ENCODE data around the gene ATAD3A. TPM values are rescaled to one million over a fixed set of nuclear protein-coding genes. Genes with fewer than 3 reads are reported as not detected.

The ATAD3A gene
- total RNA-seq, 2 experiments from 2014 or later, result 45.7 to 46.7 TPM

DNA sequence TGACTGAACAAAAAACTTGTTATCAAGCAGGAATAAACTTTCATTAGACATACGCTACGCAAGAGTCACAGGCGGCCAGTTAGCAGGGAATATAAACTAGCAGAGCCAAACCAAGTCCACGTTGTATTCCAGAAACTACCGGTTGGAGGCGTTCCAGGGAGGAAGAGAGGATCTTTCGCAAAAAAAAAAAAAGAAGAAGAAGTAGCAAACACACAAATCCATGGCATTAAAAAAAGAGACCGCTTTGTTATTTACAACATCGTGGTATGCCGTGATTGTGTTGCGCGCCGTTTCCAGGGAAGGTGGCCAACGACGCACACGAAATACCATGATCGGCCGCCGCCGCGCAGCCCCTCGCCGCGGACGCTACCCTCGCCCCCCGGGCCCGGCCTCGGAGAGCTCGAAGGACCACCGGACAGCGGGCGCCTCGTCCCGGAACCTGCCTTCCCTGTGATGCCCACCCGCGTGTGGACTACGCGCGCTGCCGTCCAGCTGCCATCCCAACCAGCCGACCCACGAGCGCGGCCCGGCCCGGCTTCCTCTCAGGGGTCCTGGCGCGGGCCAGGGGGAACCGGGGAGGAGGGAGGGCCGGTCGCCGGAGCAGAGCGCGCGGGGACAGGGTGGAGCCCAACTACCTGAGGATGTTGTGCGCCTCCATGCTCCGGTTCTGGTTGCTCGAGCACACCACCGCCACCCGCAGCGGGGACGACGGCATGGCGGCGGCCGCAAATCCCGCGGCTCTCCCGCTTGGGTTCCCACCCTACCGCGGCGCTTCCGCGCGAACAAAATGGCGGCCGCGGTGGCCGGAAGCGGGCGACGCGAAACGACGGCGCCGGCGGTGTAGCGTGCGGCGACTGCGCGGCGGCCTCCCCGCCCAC is 62.1 kb downstream of the ATAD3A start:
- CTCF ChIA-PET, result no interaction called here
- POLR2A ChIA-PET, result interaction anchor here (0.9 kb wide), 1 partner anchor 23 kb away, joined by 3 read pairs; no protein-coding TSS in a partner anchor
- peaks cover 36% of the 10 kb centered on the region for H3K4me1 Mint-ChIP-seq (ENCODE audit: low read depth)

DNA sequence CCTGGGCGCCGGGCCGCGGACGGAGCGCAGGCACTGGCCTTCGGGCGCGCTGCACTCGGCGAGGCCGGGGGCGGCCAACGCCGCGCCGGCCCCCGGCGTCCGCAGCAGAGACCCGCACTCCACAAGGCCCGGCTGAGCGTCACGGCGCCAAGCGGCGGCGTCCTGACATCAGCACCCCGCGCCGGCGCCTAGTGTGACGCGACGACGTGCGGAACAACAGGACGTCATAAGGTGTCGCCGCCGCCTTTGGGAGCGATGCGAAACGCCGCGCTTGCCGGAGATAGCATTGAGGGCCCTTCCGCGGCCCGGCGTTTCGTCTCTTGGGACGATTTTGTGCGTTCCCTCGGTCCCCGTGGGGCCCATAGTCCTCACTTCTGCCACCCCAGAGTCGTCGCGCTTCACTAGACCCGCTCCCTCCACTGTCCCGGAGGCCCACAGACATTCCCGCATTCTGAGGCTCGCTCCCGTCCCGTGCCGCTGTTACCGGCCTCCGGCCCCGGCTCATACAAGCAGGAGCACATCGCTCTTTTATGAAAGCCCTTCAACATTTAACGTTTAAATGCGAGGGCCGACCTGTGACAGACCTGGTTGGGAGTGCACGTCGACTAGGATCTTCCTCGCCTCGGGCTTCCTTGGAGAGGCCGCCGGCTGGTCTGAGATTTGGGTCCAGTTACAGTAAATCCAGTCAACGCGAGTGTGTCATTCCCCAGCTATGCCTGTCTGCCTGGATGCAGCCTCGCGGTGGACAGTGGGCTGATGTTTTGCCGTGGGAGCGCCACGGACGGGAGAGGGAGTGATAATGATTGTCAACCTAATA is 63.0 kb downstream of the ATAD3A start, which contains the start of gene SSU72:
TSS of gene SSU72 (minus strand) at position 143 of the 817 bp plus-strand sequence. CDS start 306 bp downstream, outside the sequence.
- DNase-seq, result peak; percentile 94
- H3K4me3 Mint-ChIP-seq, result peak within 1 kb of the TSS; percentile 94
- no peaks in the 10 kb centered on the region for H3K9me3 Mint-ChIP-seq
- CTCF ChIA-PET, result no interaction called here
- intact Hi-C loops (cut with micrococcal nuclease), result loop anchor here (1.0 to 5.0 kb wide), 3 partner anchors 40 to 147 kb away; partner anchors contain the start of genes ATAD3A, CDK11A and MIB2
- H3K36me3 Mint-ChIP-seq, result peaks cover 11% of the 10 kb centered on the region
- no peaks in the 10 kb centered on the region for H3K27me3 Mint-ChIP-seq
- POLR2A ChIA-PET, result interaction anchor here (0.9 kb wide), 1 partner anchor 22 kb away, joined by 3 read pairs; no protein-coding TSS in a partner anchor
- H3K4me1 Mint-ChIP-seq (ENCODE audit: low read depth), result peaks cover 27% of the 10 kb centered on the region
- H3K27ac Mint-ChIP-seq, result peak within 1 kb of the TSS; percentile 96

More for the DNA sequence above, 62.1 kb downstream of the ATAD3A start:
- Mint-ChIP-seq H3K27ac (peak overlapping the region; percentile 94), H3K4me3 (peak overlapping the region; percentile 88), H3K27me3 (no peaks in the 10 kb centered on the region), H3K36me3 (peaks cover 13% of the 10 kb centered on the region), H3K9me3 (no peaks in the 10 kb centered on the region)
- intact Hi-C loops (cut with micrococcal nuclease), result loop anchor here (1.0 to 5.0 kb wide), 3 partner anchors 41 to 148 kb away; partner anchors contain the start of genes ATAD3A, CDK11A and MIB2
- DNase-seq, result peak; percentile 79

DNA sequence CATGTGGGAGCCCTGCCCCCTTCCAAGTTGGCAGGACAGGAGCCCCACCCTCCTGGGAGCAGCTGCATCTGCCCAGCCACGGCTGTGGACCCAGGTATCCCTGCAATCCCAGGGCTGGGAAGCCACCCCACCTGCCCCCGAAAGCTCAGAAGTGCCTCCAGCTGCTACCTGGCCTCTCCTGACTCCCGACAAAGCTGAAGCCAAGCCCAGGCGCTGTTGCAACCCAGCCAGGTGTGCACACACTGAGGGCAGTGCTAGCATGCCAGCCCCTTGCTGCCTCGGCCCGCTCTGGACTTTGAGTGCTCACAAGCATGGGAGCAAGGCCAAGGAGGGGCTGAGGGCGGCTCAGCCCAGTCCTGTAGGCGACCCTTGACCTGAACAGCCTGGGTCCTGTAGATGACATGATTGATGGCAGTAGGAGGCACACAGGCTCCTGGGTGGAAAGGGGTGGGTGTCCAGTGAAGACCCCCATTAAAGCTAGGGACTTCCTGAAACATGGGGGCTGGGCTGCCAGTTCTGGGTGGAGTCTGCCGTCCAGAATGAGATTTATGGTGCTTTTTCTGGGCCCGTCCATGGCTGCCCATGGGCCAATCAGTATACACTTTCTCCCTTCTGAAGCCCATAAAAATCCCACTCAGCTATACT is 65.5 kb downstream of the ATAD3A start:
- H3K27ac Mint-ChIP-seq, result no peak overlapping the region
- H3K27me3 Mint-ChIP-seq, result no peaks in the 10 kb centered on the region
- H3K36me3 Mint-ChIP-seq, result peaks cover 4% of the 10 kb centered on the region
- H3K9me3 Mint-ChIP-seq, result no peaks in the 10 kb centered on the region
- H3K4me3 Mint-ChIP-seq, result no peak overlapping the region
- H3K4me1 Mint-ChIP-seq (ENCODE audit: low read depth), result peaks cover 14% of the 10 kb centered on the region
- POLR2A ChIA-PET, result interaction anchor here (1.0 kb wide), 1 partner anchor 37 kb away, joined by 4 read pairs; no protein-coding TSS in a partner anchor
- no peak for DNase-seq
- CTCF ChIA-PET, result interaction anchor here (1.2 kb wide), 1 partner anchor 26 kb away, joined by 3 read pairs; no protein-coding TSS in a partner anchor
- intact Hi-C loops (cut with micrococcal nuclease), result no loop called here

DNA sequence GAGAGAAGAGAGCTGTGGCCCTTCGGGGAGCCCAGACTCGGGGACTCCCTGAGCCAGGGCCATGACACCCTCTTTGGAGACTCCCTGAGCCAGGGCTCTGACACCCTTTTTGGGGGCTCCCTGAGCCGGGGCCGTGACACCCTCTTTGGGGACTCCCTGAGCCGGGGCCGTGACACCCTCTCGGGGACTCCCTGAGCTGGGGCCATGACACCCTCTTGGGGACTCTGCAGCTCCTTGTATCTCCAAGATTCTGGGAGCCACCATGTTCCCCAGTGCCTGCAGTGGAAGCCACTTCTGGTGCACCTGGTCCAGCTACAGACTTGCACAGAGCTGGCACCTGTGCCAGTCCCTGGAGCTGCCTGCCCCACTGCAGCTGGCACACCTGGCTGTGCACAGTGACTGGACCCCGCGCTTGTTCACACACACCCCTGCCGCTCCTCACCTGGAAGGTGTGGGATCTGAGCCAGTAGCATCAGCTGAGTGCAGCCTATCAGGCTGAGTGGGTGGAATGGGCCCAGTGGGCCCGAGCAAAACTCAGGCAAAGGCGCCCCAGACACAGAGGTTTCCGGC is 66.5 kb downstream of the ATAD3A start:
- H3K27me3 Mint-ChIP-seq, result no peaks in the 10 kb centered on the region
- H3K27ac Mint-ChIP-seq, result no peak overlapping the region
- no peak overlapping the region for H3K4me3 Mint-ChIP-seq
- no peaks in the 10 kb centered on the region for H3K9me3 Mint-ChIP-seq
- DNase-seq, result no peak
- H3K4me1 Mint-ChIP-seq (ENCODE audit: low read depth), result peaks cover 11% of the 10 kb centered on the region
- POLR2A ChIA-PET, result interaction anchor here (1.0 kb wide), 1 partner anchor 36 kb away, joined by 4 read pairs; no protein-coding TSS in a partner anchor
- intact Hi-C loops (cut with micrococcal nuclease), result no loop called here
- CTCF ChIA-PET, result no interaction called here
- peaks cover 4% of the 10 kb centered on the region for H3K36me3 Mint-ChIP-seq

DNA sequence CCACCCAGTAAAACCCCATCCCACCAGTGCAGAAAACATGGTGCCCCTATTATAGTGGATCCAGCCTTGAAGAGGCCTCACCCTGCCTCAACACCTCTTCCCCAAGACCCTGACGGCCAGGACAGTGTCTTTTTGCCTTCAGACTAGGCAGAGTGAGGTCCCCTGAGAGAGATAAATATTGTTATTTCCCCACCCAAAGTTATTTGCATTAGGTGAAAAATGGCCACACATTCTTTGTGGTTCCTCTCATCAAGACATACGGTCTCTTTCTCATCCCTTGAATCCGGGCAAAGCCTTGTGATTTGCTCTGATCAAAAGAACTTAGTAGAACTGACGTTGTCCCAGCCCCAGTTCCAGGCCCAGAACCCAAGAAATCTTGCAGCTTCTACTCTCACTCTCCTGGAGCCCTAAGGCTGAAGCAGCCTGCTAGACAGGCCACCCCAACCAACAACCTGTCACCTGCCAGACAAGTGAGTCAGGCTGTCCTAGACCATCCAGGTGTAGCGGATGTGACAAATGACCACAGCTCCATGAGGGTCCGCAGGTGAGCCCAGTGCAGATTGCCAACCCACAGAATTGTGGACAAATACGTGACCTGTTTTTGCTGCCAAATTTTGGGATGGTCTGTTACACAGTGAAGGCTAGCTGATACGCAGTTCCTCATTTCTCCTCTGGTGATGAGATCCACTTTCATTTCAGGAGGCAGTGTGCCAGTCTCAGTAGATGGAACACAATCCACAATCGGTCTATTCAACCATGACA is 70.8 kb downstream of the ATAD3A start:
- Mint-ChIP-seq H3K9me3 (no peaks in the 10 kb centered on the region), H3K36me3 (no peaks in the 10 kb centered on the region), H3K4me1 (ENCODE audit: low read depth) (no peaks in the 10 kb centered on the region), H3K4me3 (no peak overlapping the region), H3K27me3 (no peaks in the 10 kb centered on the region), H3K27ac (no peak overlapping the region)
- DNase-seq, result no peak
- ChIA-PET POLR2A (no interaction called here), CTCF (no interaction called here)
- intact Hi-C loops (cut with micrococcal nuclease), result no loop called here

DNA sequence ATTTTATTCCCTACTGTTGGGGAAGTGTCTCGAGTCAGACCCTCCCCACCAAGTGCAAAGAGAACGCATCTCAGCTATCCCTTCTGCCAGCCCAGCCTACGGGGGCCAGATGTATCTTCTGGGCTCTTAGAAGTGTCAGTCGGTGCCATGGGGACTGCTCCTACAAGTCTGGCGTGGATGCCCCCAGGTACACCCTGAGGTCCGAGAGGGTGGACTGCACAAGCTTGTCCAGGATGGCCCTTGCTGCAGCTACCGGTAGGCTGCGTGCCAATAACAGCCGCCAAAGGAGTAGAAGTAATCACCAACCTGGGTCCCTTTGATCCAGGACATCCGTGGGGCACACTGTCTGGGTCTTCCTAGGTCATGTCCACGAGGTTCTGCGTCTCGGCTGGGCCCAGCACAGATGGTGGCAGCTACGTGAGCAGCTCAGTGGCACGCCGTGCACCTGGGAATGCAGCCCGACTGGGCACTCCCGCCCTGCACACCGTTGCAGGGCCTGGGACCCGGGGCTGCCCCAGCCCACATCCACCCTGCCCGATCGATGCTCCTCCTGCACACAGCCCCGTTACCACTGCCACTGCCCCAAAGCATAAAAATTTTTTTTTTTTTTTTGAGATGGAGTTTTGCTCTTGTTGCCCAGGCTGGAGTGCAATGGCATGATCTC is 71.5 kb downstream of the ATAD3A start:
- no peaks in the 10 kb centered on the region for H3K36me3 Mint-ChIP-seq
- no peaks in the 10 kb centered on the region for H3K9me3 Mint-ChIP-seq
- DNase-seq, result no peak
- no peak overlapping the region for H3K4me3 Mint-ChIP-seq
- CTCF ChIA-PET, result no interaction called here
- intact Hi-C loops (cut with micrococcal nuclease), result no loop called here
- H3K27me3 Mint-ChIP-seq, result peaks cover 1% of the 10 kb centered on the region
- peak overlapping the region; percentile 2 for H3K27ac Mint-ChIP-seq
- POLR2A ChIA-PET, result no interaction called here
- H3K4me1 Mint-ChIP-seq (ENCODE audit: low read depth), result no peaks in the 10 kb centered on the region

Other genes with a start within 250 kb of the ATAD3A start
- gene UBE2J2, start 238.3 kb upstream of the ATAD3A start, total RNA-seq, result 10 to 100 TPM; 58.7 to 61.6 TPM
- gene SCNN1D, start 231.7 kb upstream of the ATAD3A start, total RNA-seq, result 1 to 10 TPM; 4.9 to 7.2 TPM
- gene ACAP3, start 204.2 kb upstream of the ATAD3A start, total RNA-seq, result 10 to 100 TPM; 31.8 to 32.0 TPM
- 10 to 100 TPM; 19.7 to 23.1 TPM for gene PUSL1, start 203.6 kb upstream of the ATAD3A start, total RNA-seq
- gene INTS11, start 187.5 kb upstream of the ATAD3A start, total RNA-seq, result 100 to 1,000 TPM; 107 to 120 TPM
- 10 to 100 TPM; 12.1 to 13.1 TPM for gene CPTP, start 187.4 kb upstream of the ATAD3A start, total RNA-seq
- under 1 TPM in 1 of 2 experiments, not detected in 1; 0.10 TPM for gene TAS1R3, start 180.9 kb upstream of the ATAD3A start, total RNA-seq
- 10 to 100 TPM; 37.6 to 38.6 TPM for gene DVL1, start 162.7 kb upstream of the ATAD3A start, total RNA-seq
- under 1 TPM in 1 of 2 experiments, not detected in 1; 0.19 TPM for gene MXRA8, start 153.6 kb upstream of the ATAD3A start, total RNA-seq
- 100 to 1,000 TPM; 124 to 131 TPM for gene AURKAIP1, start 137.0 kb upstream of the ATAD3A start, total RNA-seq
- 100 to 1,000 TPM in 1 of 2 experiments, 10 to 100 TPM in 1; 96.0 to 108 TPM for gene CCNL2, start 112.8 kb upstream of the ATAD3A start, total RNA-seq
- gene MRPL20, start 104.9 kb upstream of the ATAD3A start, total RNA-seq, result 100 to 1,000 TPM; 122 to 123 TPM
- not detected for gene ANKRD65, start 90.9 kb upstream of the ATAD3A start, total RNA-seq
- under 1 TPM; 0.69 to 0.92 TPM for gene VWA1, start 76.5 kb upstream of the ATAD3A start, total RNA-seq
- gene ATAD3C, start 62.5 kb upstream of the ATAD3A start, total RNA-seq, result 1 to 10 TPM; 1.2 to 1.7 TPM
- gene ATAD3B, start 40.4 kb upstream of the ATAD3A start, total RNA-seq, result 10 to 100 TPM; 35.4 to 36.3 TPM
- gene TMEM240, start 28.5 kb downstream of the ATAD3A start, total RNA-seq, result under 1 TPM in 1 of 2 experiments, not detected in 1; 0.29 TPM
- gene SSU72, start 62.7 kb downstream of the ATAD3A start, total RNA-seq, result 100 to 1,000 TPM; 106 to 107 TPM
- gene FNDC10, start 88.0 kb downstream of the ATAD3A start, total RNA-seq, result 1 to 10 TPM; 1.5 to 1.6 TPM
- 10 to 100 TPM; 31.1 to 36.1 TPM for gene MIB2, start 103.3 kb downstream of the ATAD3A start, total RNA-seq
- 1 to 10 TPM in 1 of 2 experiments, under 1 TPM in 1; 0.61 to 1.1 TPM for gene MMP23B, start 120.0 kb downstream of the ATAD3A start, total RNA-seq
- 10 to 100 TPM; 32.4 to 36.9 TPM for gene CDK11B, start 146.8 kb downstream of the ATAD3A start, total RNA-seq
- 10 to 100 TPM; 29.0 to 30.1 TPM for gene SLC35E2B, start 180.6 kb downstream of the ATAD3A start, total RNA-seq
- gene CDK11A, start 212.2 kb downstream of the ATAD3A start, total RNA-seq, result 10 to 100 TPM; 44.5 to 49.1 TPM

Measured in activated CD4-positive, alpha-beta memory T cell treated with anti-CD3 and anti-CD28 coated beads for 36 hours (primary cell).